ENCODE results near the gene STXBP5.

DNA sequence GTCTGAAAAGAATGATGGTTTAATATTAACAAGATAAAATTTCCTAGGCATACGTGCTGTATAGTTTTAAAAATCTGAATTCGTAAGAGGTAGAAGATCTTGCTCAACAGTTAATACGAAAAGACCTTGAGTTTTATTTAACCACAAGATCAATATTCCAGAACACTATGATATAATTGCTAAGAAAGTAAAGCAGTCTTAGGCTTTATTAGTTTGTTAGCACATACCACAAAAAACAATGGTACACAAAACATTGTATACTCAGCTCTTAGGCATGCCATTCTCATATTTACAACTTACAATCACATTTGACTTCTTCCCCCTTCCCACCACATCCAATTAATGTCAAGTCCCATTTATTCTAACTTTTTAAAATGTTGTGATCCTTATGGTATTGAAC is 24.4 kb upstream of the STXBP5 start:
- TF ChIP-seq POLR2A (IDR thresholded peaks at IDR 0.05; ENCODE audit: low read length): no peak
- TF ChIP-seq GATA1 (IDR thresholded peaks at IDR 0.05; ENCODE audit: low read depth, low read length): no peak
